Kasumi-1 (cell line): Measurements from ENCODE around the gene ITPR3.
"Not testable (repeated sequence)": the region's sequence is repeated elsewhere in the genome, so short reads cannot be mapped to it uniquely, and the experiment has no call there.

Source experiments
- DNase-seq, 2 experiments: peaks; one replicate each; lab custom pipeline; 2025; lab: John Stamatoyannopoulos, UW

ITPR3 gene

GRCh38 chr6:33591424-33592032 is 29.6 kb upstream of the ITPR3 start:
- no peak for DNase-seq

DNA sequence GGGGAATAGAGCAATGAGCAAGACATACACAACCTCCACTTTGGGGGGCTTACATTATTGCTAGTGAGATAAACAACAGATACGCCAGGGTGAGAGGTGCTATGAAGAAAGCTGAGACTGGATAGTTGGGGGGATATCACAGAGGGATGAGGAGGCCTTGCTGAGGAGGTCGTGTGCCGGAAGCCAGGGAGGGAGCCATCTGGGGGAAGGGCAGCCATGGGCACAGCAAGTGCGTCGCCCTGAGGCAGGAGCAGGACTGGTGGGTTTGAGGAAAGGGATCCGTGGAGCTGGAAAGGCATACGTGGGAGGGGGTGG is 28.9 kb upstream of the ITPR3 start:
- no peak for DNase-seq

- DNase-seq, result no peak
These were observed 28.3 kb upstream of the ITPR3 start for GRCh38 chr6:33592595-33593413.

DNA sequence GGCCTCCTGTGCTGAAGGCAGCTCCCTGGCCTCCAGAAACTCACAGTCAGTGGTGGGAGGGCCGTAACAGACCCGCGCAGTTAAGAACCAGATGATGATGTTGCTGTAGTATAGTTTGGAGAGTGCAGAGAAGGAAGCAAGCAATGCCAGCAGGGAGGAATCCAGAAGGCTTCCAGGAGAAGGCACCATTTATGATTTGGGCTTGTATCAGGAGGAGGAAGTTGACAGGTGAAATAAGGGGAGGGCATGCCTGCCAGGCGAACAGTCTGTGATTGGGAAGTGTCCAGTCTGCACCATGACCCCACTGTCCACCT is 27.8 kb upstream of the ITPR3 start:
- DNase-seq, result no peak

GRCh38 chr6:33595001-33595846 is 25.9 kb upstream of the ITPR3 start:
- no peak for DNase-seq

DNA sequence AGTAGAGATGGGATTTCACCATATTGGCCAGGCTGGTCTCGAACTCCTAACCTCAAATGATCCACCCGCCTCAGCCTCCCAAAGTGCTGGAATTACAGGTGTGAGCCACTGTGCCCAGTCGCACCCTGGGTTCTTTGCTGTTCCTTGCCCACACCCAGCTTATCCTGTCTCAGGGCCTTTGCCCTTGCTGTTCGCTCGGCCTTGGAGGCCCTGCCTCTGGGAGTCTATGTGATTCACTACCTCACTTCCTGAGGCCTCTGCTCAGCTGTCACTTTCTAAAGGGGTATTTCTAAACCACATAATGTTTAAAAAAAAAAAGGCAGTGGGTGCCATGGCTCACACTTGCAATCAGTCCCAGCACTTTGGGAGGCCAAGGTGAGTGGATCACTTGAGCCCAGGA is 24.2 kb upstream of the ITPR3 start:
- not testable (repeated sequence) for DNase-seq

DNA sequence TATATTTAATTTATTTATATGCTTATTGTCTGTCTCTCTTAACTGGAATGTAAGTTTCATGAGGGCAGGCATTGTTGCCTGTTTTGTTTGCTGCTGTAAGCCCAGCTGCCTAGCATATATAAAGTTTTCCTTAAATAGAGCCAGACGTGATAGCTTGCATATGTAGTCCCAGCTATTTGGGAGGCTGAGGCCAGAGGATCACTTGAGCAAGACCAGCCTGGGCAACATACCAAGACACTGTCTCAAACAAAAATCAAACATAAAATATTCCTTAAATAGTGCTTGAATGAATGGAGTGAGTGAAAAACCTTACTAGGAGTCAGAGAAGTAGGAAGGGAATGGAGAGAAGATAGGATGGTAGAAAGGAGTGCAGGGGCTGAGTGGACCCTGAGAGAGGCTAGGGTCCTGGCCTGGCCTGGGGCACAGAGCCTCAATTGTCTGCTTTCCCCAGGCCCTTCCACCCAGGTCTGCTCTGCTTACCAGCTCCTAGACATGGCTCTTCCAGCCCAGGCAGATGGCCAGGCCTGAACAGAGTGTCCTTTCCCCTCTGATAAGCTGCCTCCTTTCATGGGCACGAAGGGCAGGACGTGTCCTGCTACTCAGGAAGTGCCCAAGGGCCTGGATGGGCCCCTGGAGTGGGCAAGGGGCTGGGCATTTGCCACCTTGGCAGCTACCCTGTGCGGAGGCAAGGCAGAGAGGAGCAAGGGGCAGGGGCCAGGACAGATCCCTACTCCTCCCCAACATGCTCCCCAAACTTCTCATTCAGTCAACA is 23.4 kb upstream of the ITPR3 start:
- DNase-seq, result no peak

DNA sequence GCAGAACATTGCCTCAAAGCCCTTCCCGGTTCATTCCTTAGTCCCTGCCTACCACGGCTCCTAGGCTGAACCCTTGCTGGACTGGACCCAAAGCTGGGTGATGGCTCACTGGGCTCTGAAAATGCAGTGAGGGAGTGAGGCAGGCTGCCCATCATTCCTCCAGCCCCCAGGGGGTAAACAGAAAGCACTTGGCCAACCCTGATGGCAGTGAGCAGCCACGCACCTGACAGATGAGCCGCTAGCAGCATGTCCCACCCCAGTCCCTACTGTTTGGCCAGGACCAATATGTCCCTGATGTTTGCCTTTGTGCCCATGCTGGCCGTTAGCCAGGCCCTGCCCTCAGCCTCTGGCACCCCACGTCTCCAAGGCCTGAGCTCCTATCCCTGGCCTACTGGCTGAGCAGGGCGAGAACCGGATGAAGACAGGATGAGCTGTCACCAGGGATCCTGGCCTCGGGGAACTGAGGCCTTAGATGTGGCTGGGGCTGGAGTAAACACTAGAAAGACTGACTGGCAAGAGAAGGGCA is 21.6 kb upstream of the ITPR3 start:
- DNase-seq, result no peak

DNA sequence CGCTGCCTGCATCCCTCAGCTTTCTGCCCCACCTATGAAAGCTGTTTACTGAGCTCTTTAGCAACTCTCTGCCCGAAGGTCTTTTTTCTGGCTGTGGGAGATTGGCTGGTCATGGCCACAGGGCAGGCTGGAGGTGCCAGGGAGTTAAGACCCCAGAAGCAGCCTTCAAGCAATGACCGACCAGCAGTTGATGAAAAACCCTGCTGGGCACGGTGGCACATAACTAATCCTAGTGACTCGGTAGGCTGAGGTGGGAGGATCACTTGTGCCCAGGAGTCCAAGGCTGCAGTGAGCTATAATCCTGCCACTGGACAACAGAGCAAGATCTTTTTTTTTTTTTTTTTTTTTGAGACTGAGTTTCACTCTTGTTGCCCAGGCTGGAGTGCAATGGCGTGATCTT is 20.4 kb upstream of the ITPR3 start:
- DNase-seq, result no peak

GRCh38 chr6:33602180-33602579 is 18.9 kb upstream of the ITPR3 start:
- no peak for DNase-seq

GRCh38 chr6:33604941-33605854 is 15.9 kb upstream of the ITPR3 start:
- DNase-seq, result no peak

- DNase-seq, result no peak
These were observed 14.5 kb upstream of the ITPR3 start for GRCh38 chr6:33606642-33607041.

GRCh38 chr6:33607126-33607783 is 13.9 kb upstream of the ITPR3 start:
- no peak for DNase-seq

GRCh38 chr6:33607784-33608161 is 13.3 kb upstream of the ITPR3 start:
- DNase-seq, result peak in 1 of 2 experiments; percentile 9

DNA sequence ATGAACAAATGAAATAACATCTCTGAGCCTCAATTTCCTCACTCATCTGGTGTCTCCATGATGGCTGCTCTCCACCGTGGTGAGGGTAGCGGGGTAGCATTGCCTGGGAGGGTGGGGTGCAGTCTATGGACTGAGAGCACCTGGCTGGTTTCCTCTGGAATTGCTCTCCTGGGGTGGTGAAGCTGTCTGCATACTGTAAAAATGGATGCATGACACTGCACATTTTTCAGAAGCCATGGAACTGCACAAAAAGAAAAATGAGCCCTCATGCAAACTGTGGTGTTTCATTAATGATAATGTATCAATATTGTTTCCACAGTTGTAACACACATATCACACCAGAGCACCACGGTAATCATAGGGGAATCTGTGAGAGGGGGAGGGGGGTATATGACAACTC is 12.1 kb upstream of the ITPR3 start:
- DNase-seq, result no peak

GRCh38 chr6:33609528-33609927 is 11.6 kb upstream of the ITPR3 start:
- DNase-seq, result no peak

GRCh38 chr6:33610067-33610466 is 11.1 kb upstream of the ITPR3 start:
- no peak for DNase-seq

DNA sequence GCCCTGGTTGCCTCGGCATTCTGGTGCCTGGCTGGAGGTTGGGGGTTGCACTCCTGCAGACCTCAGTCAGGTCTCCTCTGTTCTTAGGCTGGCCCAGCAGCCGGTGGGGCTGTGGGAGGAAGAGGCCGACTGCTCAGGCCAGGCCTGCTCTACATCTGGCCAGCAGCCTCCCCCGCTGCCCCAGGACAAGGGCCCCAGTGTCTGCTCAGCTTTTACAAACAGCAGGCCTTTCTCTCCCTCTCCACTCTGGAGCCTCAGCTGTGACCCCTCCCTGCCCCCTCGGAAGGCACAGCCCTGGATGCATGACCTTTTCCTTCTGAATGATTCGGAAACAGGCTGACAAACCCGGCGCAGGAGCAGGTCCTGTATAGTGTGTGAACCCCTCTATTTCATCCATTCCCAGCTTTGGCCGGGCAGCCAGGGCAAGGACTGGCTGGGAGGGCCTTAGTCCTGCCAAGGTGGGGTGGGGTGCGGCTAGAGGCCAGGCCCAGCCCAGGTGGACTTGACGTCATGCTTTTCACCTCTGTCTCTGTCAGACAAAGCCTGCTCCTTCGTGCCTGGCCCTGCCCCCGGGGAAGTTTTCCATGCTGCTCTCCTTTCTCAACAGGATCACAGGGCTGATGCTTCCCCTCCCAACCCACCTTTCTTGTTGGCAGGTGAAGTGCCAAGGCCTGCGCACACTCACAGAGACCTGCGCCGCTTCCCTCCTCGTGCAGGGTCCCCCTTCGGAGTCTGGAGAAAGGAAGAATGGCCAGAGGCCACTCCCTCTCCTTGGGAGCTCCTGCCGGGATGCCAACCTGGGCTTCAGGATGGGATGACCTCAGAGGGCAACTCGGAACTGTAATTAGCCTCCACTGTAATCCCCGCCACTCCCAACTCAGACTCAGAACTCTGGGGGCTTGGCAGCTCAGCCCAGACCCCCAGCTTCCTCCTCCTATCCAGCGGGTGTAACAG is 10.1 kb upstream of the ITPR3 start:
- no peak for DNase-seq

GRCh38 chr6:33613146-33613794 is 7.9 kb upstream of the ITPR3 start:
- DNase-seq, result no peak
